ENCODE results near the gene ZNF32.

GRCh38 chr10:43676901-43677300 lies 28.2 kb upstream of the ZNF32 start:
- no peak for TF ChIP-seq CTCF (IDR thresholded peaks at IDR 0.05)
- TF ChIP-seq EZH2 (IDR thresholded peaks at IDR 0.05; ENCODE audit: borderline replicate concordance, insufficient read depth, low read depth, low read length, poor library complexity, severe bottlenecking): no peak

All from B cell (primary cell).